Effector CD4-positive, alpha-beta T cell (primary cell): ENCODE results near the gene NCF4.

Source experiments
- DNase-seq: peaks from one replicate; pipeline ENCODE4 v3.0.0-alpha.2; 2020

NCF4 gene

GRCh38 chr22:36924151-36924698 is 63.4 kb downstream of the NCF4 start:
- no peak for DNase-seq

- DNase-seq: no peak
Measured at GRCh38 chr22:36925388-36926290, 64.8 kb downstream of the NCF4 start.

DNA sequence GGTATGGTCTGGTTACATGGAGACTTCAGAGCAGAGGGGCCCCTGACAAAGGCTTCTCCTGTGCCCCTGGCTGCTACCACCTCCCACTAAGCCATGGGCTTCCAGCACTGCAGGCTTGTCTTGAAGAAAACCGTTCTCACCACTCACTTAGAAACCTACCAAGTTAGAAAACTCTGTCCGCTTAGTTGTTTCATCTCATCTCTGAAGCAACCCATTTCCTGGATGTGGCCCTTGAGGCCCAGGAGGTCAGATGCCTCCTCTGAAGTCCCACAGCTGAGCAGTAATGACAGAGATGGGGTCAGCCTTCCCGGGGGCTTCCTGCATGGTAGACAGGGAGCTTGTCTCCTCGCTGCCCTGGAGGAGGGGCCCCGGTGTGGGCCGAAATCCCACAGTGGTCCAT is 65.5 kb downstream of the NCF4 start:
- no peak for DNase-seq

GRCh38 chr22:36926721-36927435 is 66.1 kb downstream of the NCF4 start:
- no peak for DNase-seq
